Neural cell (in vitro differentiated cells): Measurements from ENCODE around the gene DSN1. TPM values are rescaled to one million over a fixed set of nuclear protein-coding genes. Genes with fewer than 3 reads are reported as not detected.

Experiments
- H2AFZ ChIP-seq: fragments of 200-600, 300-800 bp; sonication (generic), shearing (Covaris generic); 2 replicates; pipeline ENCODE4 v1.6.0; 2014; ENCODE audit warnings: low read depth, mild to moderate bottlenecking, antibody characterized with exemption, low read length, moderate library complexity
- H3F3A ChIP-seq: fragments of 200-600 bp; shearing (Covaris generic); 2 replicates; pipeline ENCODE4 v1.6.1; 2016; ENCODE audit warnings: mild to moderate bottlenecking, moderate library complexity, mixed read lengths, antibody characterized with exemption, low read length; ENCODE audit not compliant: insufficient read depth, poor library complexity, severe bottlenecking
- H3K27ac ChIP-seq: fragments of 200-600, 300-800 bp; sonication (generic), shearing (Covaris generic); 2 replicates; pipeline ENCODE4 v1.5.1; 2014; ENCODE audit warnings: mild to moderate bottlenecking, low read length, moderate library complexity
- H3K27me3 ChIP-seq: fragments of 300-800, 200-600 bp; sonication (generic), shearing (Covaris generic); 2 replicates; pipeline ENCODE4 v1.6.0; 2014; ENCODE audit warnings: mild to moderate bottlenecking, low read depth, low read length, moderate library complexity; ENCODE audit not compliant: insufficient read depth
- H3K36me3 ChIP-seq: fragments of 300-800, 200-600 bp; sonication (generic), shearing (Covaris generic); 2 replicates; pipeline ENCODE4 v1.5.1; 2014; ENCODE audit warnings: mild to moderate bottlenecking, antibody characterized with exemption, low read length, moderate library complexity; ENCODE audit not compliant: insufficient read depth
- H3K4me2 ChIP-seq: fragments of 300-800, 200-600 bp; sonication (generic), shearing (Covaris generic); 2 replicates; pipeline ENCODE4 v1.6.0; 2014; ENCODE audit warnings: mild to moderate bottlenecking, low read length
- H3K4me3 ChIP-seq: fragments of 300-800, 200-600 bp; sonication (generic), shearing (Covaris generic); 2 replicates; pipeline ENCODE4 v1.5.1; 2014; ENCODE audit warnings: mild to moderate bottlenecking, low read length, moderate library complexity
- H3K79me2 ChIP-seq: fragments of 200-600 bp; shearing (Covaris generic); replicated peaks from 2 replicates; pipeline ENCODE4 v1.6.0; 2014; ENCODE audit warnings: mild to moderate bottlenecking, low read length, moderate library complexity; ENCODE audit not compliant: insufficient read depth
- H3K9ac ChIP-seq: fragments of 300-800, 200-600 bp; sonication (generic), shearing (Covaris generic); 2 replicates; pipeline ENCODE4 v1.6.1; 2016; ENCODE audit warnings: mild to moderate bottlenecking, low read length, mixed read lengths
- H3K9me2 ChIP-seq: fragments of 200-600 bp; shearing (Covaris generic); 2 replicates; pipeline ENCODE4 v1.6.1; 2016; ENCODE audit warnings: mild to moderate bottlenecking, low read length, mixed read lengths; ENCODE audit not compliant: insufficient read depth
- H3K9me3 ChIP-seq: fragments of 200-600, 300-800 bp; sonication (generic), shearing (Covaris generic); 2 replicates; pipeline ENCODE4 v1.6.1; 2016; ENCODE audit warnings: mild to moderate bottlenecking, mixed run types, low read length, moderate library complexity, mixed read lengths
- H4K20me1 ChIP-seq: fragments of 200-600 bp; shearing (Covaris generic); 2 replicates; pipeline ENCODE4 v1.6.1; 2016; ENCODE audit warnings: mild to moderate bottlenecking, mixed run types; ENCODE audit not compliant: insufficient read depth
- EP300 ChIP-seq: fragments of 450-650 bp; conservative IDR thresholded peaks from 2 replicates; pipeline ENCODE4 v1.6.1; 2014; ENCODE audit warnings: antibody characterized with exemption, mild to moderate bottlenecking, moderate library complexity; ENCODE audit not compliant: poor library complexity, severe bottlenecking
- EZH2 ChIP-seq: fragments of 200-600, 300-800 bp; shearing (Covaris generic), sonication (generic); IDR thresholded peaks from 2 replicates; pipeline ENCODE4 v1.6.1; 2014; ENCODE audit warnings: antibody characterized with exemption, low read length, borderline replicate concordance, mild to moderate bottlenecking; ENCODE audit not compliant: insufficient read depth, poor library complexity, severe bottlenecking
- MXI1 ChIP-seq: fragments of 450-650 bp; conservative IDR thresholded peaks from 2 replicates; pipeline ENCODE4 v1.6.1; 2014; ENCODE audit warnings: antibody characterized with exemption, mild to moderate bottlenecking; ENCODE audit not compliant: poor library complexity, severe bottlenecking
- POLR2AphosphoS5 ChIP-seq: IDR thresholded peaks from 2 replicates; pipeline ENCODE4 v1.6.1; 2012
- RAD21 ChIP-seq: fragments of 450-650 bp; conservative IDR thresholded peaks from 2 replicates; pipeline ENCODE4 v1.6.1; 2014; ENCODE audit warnings: antibody characterized with exemption, mild to moderate bottlenecking, moderate library complexity
- SMC3 ChIP-seq: fragments of 450-650 bp; conservative IDR thresholded peaks from 2 replicates; pipeline ENCODE4 v1.6.1; 2014; ENCODE audit warnings: antibody characterized with exemption, mild to moderate bottlenecking, moderate library complexity; ENCODE audit not compliant: poor library complexity
- TAF1 ChIP-seq: IDR thresholded peaks from 2 replicates; pipeline ENCODE4 v1.6.1; 2012; ENCODE audit warnings: low read depth
- polyA plus RNA-seq: library from polyadenylated mRNA; depleted of rRNA; stranded (reverse); fragments of >200 nt; gene quantifications from 2 replicates; pipeline ENCODE4 v1.2.3, GENCODE V29; 2014
- TF ChIP-seq, protein P1 (sequence below): IDR thresholded peaks from 2 replicates; pipeline ENCODE4 v1.6.1; 2012; ENCODE audit warnings: borderline replicate concordance
- TF ChIP-seq, protein P2 (sequence below): fragments of 450-650 bp; IDR thresholded peaks from 2 replicates; pipeline ENCODE4 v1.5.1; 2014; ENCODE audit warnings: antibody characterized with exemption, mild to moderate bottlenecking, moderate library complexity; ENCODE audit not compliant: poor library complexity, severe bottlenecking

The DSN1 gene
- polyA plus RNA-seq, 1 donor from 2014 or later, result 8.1 TPM

DNA sequence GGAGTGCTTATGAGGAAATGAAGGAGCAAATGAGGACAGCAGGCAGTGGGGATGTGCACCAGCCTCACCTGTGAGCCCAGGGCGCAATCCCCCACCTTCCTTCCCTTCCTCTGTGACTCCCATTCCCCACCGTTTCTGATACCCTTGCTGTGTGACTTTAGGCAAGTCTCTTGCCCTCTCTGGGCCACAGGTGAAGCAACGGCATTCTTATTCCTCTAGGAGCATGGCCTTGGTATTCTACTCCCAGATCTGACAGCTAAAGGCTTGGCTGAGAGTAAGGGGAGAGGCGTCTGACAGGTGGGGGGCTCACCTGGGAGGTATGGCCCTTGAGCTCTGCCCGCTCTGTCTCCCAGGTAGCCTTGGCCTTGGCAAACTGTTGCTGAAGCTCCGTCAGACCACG lies 30.9 kb upstream of the DSN1 start (continued):
- TF ChIP-seq POLR2AphosphoS5, result no peak

DNA sequence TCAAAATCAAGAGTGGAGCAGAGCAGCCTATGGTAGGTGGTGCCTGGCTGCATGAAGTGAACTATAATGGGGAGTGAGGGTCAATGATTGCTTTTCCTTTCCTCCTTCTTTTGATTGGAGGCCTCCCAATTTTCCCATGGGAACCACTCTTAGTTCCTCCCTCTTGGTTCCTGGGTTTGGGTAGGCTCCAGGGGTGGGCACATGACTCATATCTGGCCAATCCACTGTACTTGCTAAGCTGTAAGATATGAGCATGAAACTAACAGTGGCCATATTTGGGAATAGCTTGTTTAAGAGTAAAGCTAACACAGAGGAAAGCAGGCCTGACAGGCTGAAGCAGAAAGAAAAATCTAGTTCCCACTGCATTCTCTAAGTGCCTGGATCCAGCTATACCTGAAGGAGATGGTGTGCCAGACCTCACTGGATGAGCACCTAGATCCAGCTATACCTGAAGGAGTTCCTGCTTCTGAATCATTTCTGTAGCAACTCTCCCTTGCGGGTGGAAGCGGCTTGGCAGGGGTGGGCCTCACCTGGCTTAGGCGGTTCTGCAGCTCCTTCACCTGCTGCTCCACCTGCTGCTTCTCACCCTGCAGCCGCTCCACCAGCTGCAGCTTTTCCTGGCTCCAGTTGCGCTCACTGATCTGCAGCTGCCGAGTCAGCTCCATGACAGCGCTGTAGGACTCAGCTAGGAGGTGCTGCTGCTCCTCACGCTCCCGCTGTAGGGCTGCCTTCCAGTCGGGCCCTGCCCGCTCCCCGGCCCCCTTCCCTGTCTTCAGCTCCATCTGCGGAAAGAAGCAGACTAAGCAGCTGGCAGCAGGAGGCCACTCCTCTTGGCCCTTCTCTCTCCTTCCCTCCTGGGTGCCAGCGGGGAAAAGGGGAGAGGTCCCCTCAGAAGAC lies 29.0 kb upstream of the DSN1 start:
- no peak overlapping the region for H3K27ac ChIP-seq
- H3K36me3 ChIP-seq, result peaks cover 19% of the 10 kb centered on the region

DNA sequence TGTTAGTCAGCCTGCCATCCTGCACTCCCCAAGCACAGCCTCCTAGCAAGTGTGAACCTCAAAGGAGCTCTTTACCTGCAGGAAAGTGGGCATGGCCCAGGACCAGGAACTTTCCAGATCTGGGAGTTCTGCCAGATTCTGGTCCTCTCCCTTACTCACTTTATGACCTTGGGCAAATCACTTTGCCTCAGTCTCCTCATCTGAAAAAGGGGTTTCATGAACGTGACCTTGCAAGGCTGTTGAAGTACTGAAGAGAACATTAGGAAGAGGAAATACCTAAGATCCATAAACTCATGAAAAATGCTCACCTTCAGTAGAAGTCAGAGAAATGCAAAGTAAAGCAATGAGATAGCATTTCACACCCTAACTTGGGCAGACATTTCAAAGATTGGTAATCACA lies 26.8 kb upstream of the DSN1 start:
- peaks cover 28% of the 10 kb centered on the region for H3K36me3 ChIP-seq
- H3K9me2 ChIP-seq, result no peaks in the 10 kb centered on the region
- H3K27ac ChIP-seq, result no peak overlapping the region
- no peak overlapping the region for H3K9ac ChIP-seq
- no peaks in the 10 kb centered on the region for H3F3A ChIP-seq
- H2AFZ ChIP-seq, result no peak overlapping the region
- no peaks in the 10 kb centered on the region for H3K79me2 ChIP-seq
- no peak overlapping the region for H3K4me2 ChIP-seq
- H3K27me3 ChIP-seq, result no peaks in the 10 kb centered on the region
- H3K4me3 ChIP-seq, result no peak overlapping the region
- H4K20me1 ChIP-seq, result no peaks in the 10 kb centered on the region
- H3K9me3 ChIP-seq, result no peaks in the 10 kb centered on the region
- TF ChIP-seq MXI1 (no peak), EP300 (no peak), RAD21 (no peak), TAF1 (no peak)
- TF ChIP-seq, protein P1, sequence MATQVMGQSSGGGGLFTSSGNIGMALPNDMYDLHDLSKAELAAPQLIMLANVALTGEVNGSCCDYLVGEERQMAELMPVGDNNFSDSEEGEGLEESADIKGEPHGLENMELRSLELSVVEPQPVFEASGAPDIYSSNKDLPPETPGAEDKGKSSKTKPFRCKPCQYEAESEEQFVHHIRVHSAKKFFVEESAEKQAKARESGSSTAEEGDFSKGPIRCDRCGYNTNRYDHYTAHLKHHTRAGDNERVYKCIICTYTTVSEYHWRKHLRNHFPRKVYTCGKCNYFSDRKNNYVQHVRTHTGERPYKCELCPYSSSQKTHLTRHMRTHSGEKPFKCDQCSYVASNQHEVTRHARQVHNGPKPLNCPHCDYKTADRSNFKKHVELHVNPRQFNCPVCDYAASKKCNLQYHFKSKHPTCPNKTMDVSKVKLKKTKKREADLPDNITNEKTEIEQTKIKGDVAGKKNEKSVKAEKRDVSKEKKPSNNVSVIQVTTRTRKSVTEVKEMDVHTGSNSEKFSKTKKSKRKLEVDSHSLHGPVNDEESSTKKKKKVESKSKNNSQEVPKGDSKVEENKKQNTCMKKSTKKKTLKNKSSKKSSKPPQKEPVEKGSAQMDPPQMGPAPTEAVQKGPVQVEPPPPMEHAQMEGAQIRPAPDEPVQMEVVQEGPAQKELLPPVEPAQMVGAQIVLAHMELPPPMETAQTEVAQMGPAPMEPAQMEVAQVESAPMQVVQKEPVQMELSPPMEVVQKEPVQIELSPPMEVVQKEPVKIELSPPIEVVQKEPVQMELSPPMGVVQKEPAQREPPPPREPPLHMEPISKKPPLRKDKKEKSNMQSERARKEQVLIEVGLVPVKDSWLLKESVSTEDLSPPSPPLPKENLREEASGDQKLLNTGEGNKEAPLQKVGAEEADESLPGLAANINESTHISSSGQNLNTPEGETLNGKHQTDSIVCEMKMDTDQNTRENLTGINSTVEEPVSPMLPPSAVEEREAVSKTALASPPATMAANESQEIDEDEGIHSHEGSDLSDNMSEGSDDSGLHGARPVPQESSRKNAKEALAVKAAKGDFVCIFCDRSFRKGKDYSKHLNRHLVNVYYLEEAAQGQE, result no peak
- TF ChIP-seq, protein P2, sequence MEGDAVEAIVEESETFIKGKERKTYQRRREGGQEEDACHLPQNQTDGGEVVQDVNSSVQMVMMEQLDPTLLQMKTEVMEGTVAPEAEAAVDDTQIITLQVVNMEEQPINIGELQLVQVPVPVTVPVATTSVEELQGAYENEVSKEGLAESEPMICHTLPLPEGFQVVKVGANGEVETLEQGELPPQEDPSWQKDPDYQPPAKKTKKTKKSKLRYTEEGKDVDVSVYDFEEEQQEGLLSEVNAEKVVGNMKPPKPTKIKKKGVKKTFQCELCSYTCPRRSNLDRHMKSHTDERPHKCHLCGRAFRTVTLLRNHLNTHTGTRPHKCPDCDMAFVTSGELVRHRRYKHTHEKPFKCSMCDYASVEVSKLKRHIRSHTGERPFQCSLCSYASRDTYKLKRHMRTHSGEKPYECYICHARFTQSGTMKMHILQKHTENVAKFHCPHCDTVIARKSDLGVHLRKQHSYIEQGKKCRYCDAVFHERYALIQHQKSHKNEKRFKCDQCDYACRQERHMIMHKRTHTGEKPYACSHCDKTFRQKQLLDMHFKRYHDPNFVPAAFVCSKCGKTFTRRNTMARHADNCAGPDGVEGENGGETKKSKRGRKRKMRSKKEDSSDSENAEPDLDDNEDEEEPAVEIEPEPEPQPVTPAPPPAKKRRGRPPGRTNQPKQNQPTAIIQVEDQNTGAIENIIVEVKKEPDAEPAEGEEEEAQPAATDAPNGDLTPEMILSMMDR, result no peak

More for the DNA sequence above, 29.0 kb upstream of the DSN1 start:
- no peaks in the 10 kb centered on the region for H3K9me2 ChIP-seq
- no peaks in the 10 kb centered on the region for H3K9me3 ChIP-seq
- H3K27me3 ChIP-seq, result no peaks in the 10 kb centered on the region
- H3F3A ChIP-seq, result no peaks in the 10 kb centered on the region
- no peaks in the 10 kb centered on the region for H4K20me1 ChIP-seq
- H3K79me2 ChIP-seq, result no peaks in the 10 kb centered on the region
- TF ChIP-seq, protein P1, result no peak
- TF ChIP-seq TAF1 (no peak), RAD21 (no peak), EP300 (no peak), POLR2AphosphoS5 (no peak), MXI1 (no peak), SMC3 (no peak), EZH2 (no peak)
- TF ChIP-seq, protein P2, result no peak
- H3K4me2 ChIP-seq, result no peak overlapping the region
- H3K9ac ChIP-seq, result no peak overlapping the region
- no peak overlapping the region for H3K4me3 ChIP-seq
- H2AFZ ChIP-seq, result no peak overlapping the region
